Body of pancreas (tissue), 4 donors: ENCODE data around the gene GRK4. TPM values are rescaled to one million over a fixed set of nuclear protein-coding genes. Genes with fewer than 3 reads are reported as not detected.

Experiments
- ATAC-seq: fragments of 150-250 bp; one replicate; pipeline ENCODE4 v1.9.1; 2016
- DNase-seq, 4 donors: peaks; one replicate each; pipeline ENCODE4 v3.0.0-alpha.2; 2019
- H3K27ac ChIP-seq, 4 donors: fragments of 200-600 bp; sonication (generic); 1 replicate in 3 of 4; 2 replicates in 1 of 4; pipeline versions ENCODE4 v1.5.1 to v1.6.1; 2016 to 2019; ENCODE audit warnings: mild to moderate bottlenecking in 1 of 4, mixed read lengths in 1 of 4, moderate library complexity in 1 of 4
- H3K27me3 ChIP-seq, 2 donors: fragments of 200-600 bp; sonication (generic); one replicate each; pipeline ENCODE4 v1.6.0; 2016; ENCODE audit warnings: mild to moderate bottlenecking in 1 of 2
- H3K36me3 ChIP-seq, 2 donors: fragments of 200-600 bp; sonication (generic); replicated peaks in 1 of 2; 2 replicates each; pipeline ENCODE4 v1.5.1; 2016; ENCODE audit warnings: low read depth in 2 of 2; ENCODE audit not compliant: insufficient read depth in 1 of 2
- H3K4me1 ChIP-seq: fragments of 200-600 bp; sonication (generic); one replicate; pipeline ENCODE4 v1.6.0; 2016
- H3K4me3 ChIP-seq, 2 donors: fragments of 200-600 bp; sonication (generic); 1 replicate in 1 of 2; 2 replicates in 1 of 2; pipeline ENCODE4 v1.5.1; 2016 to 2019
- H3K9me3 ChIP-seq, 3 donors: fragments of 200-600 bp; sonication (generic); 1 replicate in 2 of 3; 2 replicates in 1 of 3; pipeline ENCODE4 v1.5.1; 2016
- POLR2A ChIP-seq, 3 donors: fragments of 450-650 bp; IDR thresholded peaks; one replicate each; pipeline ENCODE4 v1.6.1; 2016; ENCODE audit warnings: antibody characterized with exemption in 3 of 3, mild to moderate bottlenecking in 2 of 3
- WGBS, 2 donors: methylation state at CpG; one replicate each; pipeline ENCODE4 v1.1.5; 2017; 5-methylcytosine and 5-hydroxymethylcytosine counted together
- intact Hi-C: fragments of 100-400 bp; cut with DNase I; formaldehyde crosslinking; loops from one replicate; pipeline ENCODE4 v1.15.1; 2023
- total RNA-seq, 2 donors: library from RNA; depleted of rRNA; stranded (reverse); fragments of >200 nt; gene quantifications; one replicate each; pipeline ENCODE4 v1.1.0, GENCODE V29; 2016
- TF ChIP-seq, protein P1 (sequence below), 7 experiments: fragments of 450-650 bp in 4 of 7; fragments of 200-600 bp in 3 of 7; sonication (generic) in 3 of 7; IDR thresholded peaks; one replicate each; pipeline ENCODE4 v1.5.1; 2016 to 2019; ENCODE audit warnings: antibody characterized with exemption in 7 of 7

The GRK4 gene
- total RNA-seq, 2 donors from 2014 or later: 6.5 to 14.5 TPM

DNA sequence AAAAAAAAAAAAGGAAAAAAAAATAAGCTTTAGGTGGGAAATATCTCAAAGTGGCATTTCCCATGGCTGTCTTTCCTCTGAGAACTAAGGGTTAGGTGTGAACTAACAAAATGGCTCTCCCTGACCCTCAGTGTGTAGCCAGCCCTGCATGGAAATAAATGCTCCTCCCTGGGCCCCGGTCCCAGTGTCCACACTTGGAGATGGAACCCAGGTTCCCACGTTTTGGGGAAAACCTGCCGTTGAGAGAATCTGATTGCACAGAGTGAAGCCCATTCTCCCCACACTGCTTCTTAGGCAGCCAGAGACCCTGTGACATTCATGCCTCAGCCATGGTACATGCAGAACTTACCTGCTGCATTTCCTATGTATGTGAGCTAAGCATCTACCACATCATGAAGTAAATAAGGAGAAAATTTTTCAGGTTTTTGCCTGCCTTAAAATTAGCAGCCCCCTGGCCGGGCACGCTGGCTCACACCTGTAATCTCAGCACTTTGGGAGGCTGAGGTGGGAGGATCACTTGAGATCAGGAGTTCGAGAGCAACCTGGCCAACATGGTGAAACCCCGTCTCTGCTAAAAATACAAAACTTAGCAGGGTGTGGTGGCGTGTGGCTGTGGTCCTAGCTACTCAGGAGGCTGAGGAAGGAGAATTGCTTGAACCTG lies 76.5 kb downstream of the GRK4 start:
- TF ChIP-seq POLR2A (IDR thresholded peaks at IDR 0.05): no peak
- TF ChIP-seq, protein P1, sequence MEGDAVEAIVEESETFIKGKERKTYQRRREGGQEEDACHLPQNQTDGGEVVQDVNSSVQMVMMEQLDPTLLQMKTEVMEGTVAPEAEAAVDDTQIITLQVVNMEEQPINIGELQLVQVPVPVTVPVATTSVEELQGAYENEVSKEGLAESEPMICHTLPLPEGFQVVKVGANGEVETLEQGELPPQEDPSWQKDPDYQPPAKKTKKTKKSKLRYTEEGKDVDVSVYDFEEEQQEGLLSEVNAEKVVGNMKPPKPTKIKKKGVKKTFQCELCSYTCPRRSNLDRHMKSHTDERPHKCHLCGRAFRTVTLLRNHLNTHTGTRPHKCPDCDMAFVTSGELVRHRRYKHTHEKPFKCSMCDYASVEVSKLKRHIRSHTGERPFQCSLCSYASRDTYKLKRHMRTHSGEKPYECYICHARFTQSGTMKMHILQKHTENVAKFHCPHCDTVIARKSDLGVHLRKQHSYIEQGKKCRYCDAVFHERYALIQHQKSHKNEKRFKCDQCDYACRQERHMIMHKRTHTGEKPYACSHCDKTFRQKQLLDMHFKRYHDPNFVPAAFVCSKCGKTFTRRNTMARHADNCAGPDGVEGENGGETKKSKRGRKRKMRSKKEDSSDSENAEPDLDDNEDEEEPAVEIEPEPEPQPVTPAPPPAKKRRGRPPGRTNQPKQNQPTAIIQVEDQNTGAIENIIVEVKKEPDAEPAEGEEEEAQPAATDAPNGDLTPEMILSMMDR (IDR thresholded peaks at IDR 0.05): no peak
- ATAC-seq (no peak), DNase-seq (no peak)
- Histone ChIP-seq H3K4me3 (no peak overlapping the region), H3K4me1 (peaks cover 21% of the 10 kb centered on the region), H3K9me3 (no peaks in the 10 kb centered on the region), H3K36me3 (no peaks in the 10 kb centered on the region), H3K27ac (no peak overlapping the region), H3K27me3 (no peaks in the 10 kb centered on the region)
- WGBS, 2 donors: 80 to 84% methylated on average over 7 to 8 of the region's 8 CpGs
- intact Hi-C loops: loop anchor here (10.0 kb wide), 2 partner anchors 55 to 275 kb away; no protein-coding TSS in a partner anchor

DNA sequence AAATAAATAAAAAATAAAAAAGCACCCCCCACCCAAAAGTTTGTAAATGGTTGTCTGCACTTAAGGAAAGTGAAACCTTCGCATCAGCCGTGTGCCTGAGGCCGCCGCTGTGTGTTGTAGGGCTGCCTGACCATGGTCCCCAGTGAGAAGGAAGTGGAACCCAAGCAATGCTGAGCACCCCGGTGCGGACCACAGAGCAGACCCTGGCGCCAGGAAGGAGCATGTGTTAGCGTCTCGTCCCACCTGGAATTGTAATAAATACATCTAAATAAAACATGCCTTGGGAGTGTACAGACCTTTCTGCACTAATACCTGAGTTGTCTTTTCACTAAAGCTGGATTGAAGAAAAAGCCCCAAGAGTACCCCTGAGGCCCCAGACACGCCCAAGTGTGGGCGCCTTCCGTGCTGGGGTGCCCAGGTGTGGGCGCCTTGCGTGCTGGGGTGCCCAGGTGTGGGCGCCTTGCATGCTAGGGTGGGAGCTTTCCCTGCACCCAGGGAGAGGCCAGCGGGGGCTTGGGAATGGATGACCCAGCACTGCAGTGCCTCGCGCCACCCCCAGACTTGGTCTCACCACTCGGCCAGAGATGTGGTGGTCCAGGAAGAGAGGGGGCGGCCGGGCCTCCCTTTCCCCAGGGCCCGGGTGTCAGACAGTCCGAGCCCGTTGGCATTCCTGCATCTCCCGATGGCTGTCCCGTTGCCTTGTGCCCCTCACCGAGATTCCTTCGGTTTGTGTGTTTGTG lies 77.3 kb downstream of the GRK4 start:
- no peaks in the 10 kb centered on the region for H3K36me3 ChIP-seq
- intact Hi-C loops: no loop called here
- no peak overlapping the region for H3K27ac ChIP-seq
- peaks cover 21% of the 10 kb centered on the region for H3K4me1 ChIP-seq
- no peak overlapping the region for H3K4me3 ChIP-seq
- no peaks in the 10 kb centered on the region for H3K27me3 ChIP-seq
- no peak for DNase-seq
- WGBS, 2 donors: 89 to 90% methylated on average over 23 to 24 of the region's 28 CpGs
- ATAC-seq: no peak
- no peak for TF ChIP-seq POLR2A (IDR thresholded peaks at IDR 0.05)
- TF ChIP-seq, protein P1 (IDR thresholded peaks at IDR 0.05): no peak
- no peaks in the 10 kb centered on the region for H3K9me3 ChIP-seq

- ATAC-seq (peak; percentile 43), DNase-seq (peak; percentile 19 to 46 (median 27))
- 59 to 68% methylated on average over 14 to 55 of the region's 57 CpGs for WGBS, 2 donors
- no peaks in the 10 kb centered on the region for H3K36me3 ChIP-seq
- H3K27me3 ChIP-seq: no peaks in the 10 kb centered on the region
- peak in 1 of 3 donors; percentile 36 for TF ChIP-seq POLR2A (IDR thresholded peaks at IDR 0.05)
- TF ChIP-seq, protein P1 (IDR thresholded peaks at IDR 0.05): no peak
- H3K27ac ChIP-seq: peak overlapping the region in 1 of 4 donors; percentile 49
- peaks cover 21% of the 10 kb centered on the region for H3K4me1 ChIP-seq
- no peaks in the 10 kb centered on the region for H3K9me3 ChIP-seq
- intact Hi-C loops: no loop called here
- no peak overlapping the region for H3K4me3 ChIP-seq
Observed at GRCh38 chr4:3041192-3042142, 78.1 kb downstream of the GRK4 start.

GRCh38 chr4:3042226-3042625 lies 78.9 kb downstream of the GRK4 start:
- Histone ChIP-seq H3K9me3 (no peaks in the 10 kb centered on the region), H3K4me3 (no peak overlapping the region), H3K36me3 (no peaks in the 10 kb centered on the region), H3K27ac (peak overlapping the region in 1 of 4 donors; percentile 49), H3K4me1 (peaks cover 18% of the 10 kb centered on the region), H3K27me3 (no peaks in the 10 kb centered on the region)
- intact Hi-C loops: no loop called here
- WGBS, 2 donors: 70 to 75% methylated on average over 10 of the region's 10 CpGs
- no peak for DNase-seq
- ATAC-seq: no peak
- TF ChIP-seq, protein P1 (IDR thresholded peaks at IDR 0.05): no peak
- no peak for TF ChIP-seq POLR2A (IDR thresholded peaks at IDR 0.05)
